ENCODE results near the gene MOSPD2. TPM values are rescaled to one million over a fixed set of nuclear protein-coding genes. Genes with fewer than 3 reads are reported as not detected.

Gene MOSPD2
- total and polyA plus RNA-seq, 11 donors = 1.4 to 14.7 (median 5.2) TPM

DNA sequence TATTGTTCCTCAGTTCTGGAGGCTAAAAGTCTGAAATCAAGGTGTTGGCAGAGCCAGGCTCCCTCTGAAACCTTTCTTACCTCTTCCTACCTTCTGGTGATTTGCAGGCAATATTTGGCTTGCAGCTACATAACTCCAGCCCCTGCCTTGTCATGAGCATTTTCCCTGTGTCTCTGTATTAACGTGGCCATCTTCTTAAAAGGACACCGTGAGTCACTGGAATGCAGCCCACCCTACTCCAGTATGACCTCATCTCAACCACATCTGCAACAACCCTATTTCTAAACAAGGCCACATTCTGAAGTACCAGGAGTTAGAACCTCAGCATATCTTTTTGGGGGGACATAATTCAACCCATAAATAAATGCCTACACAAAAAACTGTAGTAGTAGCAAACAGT, 41.1 kb upstream of the MOSPD2 start:
- no peak overlapping the region for H3K4me3 ChIP-seq
- TF ChIP-seq POLR2A (IDR thresholded peaks at IDR 0.05) = no peak
- TF ChIP-seq, protein P1, sequence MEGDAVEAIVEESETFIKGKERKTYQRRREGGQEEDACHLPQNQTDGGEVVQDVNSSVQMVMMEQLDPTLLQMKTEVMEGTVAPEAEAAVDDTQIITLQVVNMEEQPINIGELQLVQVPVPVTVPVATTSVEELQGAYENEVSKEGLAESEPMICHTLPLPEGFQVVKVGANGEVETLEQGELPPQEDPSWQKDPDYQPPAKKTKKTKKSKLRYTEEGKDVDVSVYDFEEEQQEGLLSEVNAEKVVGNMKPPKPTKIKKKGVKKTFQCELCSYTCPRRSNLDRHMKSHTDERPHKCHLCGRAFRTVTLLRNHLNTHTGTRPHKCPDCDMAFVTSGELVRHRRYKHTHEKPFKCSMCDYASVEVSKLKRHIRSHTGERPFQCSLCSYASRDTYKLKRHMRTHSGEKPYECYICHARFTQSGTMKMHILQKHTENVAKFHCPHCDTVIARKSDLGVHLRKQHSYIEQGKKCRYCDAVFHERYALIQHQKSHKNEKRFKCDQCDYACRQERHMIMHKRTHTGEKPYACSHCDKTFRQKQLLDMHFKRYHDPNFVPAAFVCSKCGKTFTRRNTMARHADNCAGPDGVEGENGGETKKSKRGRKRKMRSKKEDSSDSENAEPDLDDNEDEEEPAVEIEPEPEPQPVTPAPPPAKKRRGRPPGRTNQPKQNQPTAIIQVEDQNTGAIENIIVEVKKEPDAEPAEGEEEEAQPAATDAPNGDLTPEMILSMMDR (IDR thresholded peaks at IDR 0.05) = no peak
- H3K4me1 ChIP-seq = no peaks in the 10 kb centered on the region
- peaks cover 0 to 7% (median 0%) of the 10 kb centered on the region in 12 donors for H3K9me3 ChIP-seq
- no peaks in the 10 kb centered on the region for H3K36me3 ChIP-seq
- H3K27ac ChIP-seq = no peak overlapping the region
- H3K27me3 ChIP-seq = no peaks in the 10 kb centered on the region
- 32 to 51% (median 41%) methylated on average over 2 of the region's 2 CpGs for WGBS, 4 donors
- intact Hi-C loops (cut with DNase I) = no loop called here
- no peak for DNase-seq
- ATAC-seq = no peak

DNA sequence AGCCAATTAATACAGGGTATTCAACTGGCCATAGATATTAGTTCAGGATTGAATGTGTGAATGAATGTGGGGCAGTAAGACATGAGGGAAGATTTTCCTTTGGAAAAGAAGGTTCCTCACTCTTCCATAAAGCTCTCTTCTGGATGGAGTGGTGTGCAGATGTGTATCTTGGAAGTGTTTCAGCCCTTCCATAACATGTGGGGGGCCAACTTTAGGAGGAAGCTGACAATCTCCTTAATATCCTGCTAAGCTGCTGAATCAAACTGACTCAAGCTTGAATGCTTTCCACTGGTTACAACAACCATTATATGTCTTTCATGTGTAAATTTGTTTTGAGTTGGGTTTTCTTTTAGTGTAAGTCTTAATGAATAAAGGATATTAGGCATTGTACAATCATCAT, 40.6 kb upstream of the MOSPD2 start:
- Histone ChIP-seq H3K27ac (no peak overlapping the region), H3K4me1 (no peaks in the 10 kb centered on the region), H3K36me3 (no peaks in the 10 kb centered on the region), H3K27me3 (no peaks in the 10 kb centered on the region), H3K4me3 (no peak overlapping the region), H3K9me3 (peaks cover 0 to 7% (median 0%) of the 10 kb centered on the region in 12 donors)
- intact Hi-C loops (cut with DNase I) = no loop called here
- ATAC-seq = no peak
- no peak for DNase-seq
- TF ChIP-seq POLR2A (IDR thresholded peaks at IDR 0.05) = no peak
- TF ChIP-seq, protein P1 (IDR thresholded peaks at IDR 0.05) = no peak

DNA sequence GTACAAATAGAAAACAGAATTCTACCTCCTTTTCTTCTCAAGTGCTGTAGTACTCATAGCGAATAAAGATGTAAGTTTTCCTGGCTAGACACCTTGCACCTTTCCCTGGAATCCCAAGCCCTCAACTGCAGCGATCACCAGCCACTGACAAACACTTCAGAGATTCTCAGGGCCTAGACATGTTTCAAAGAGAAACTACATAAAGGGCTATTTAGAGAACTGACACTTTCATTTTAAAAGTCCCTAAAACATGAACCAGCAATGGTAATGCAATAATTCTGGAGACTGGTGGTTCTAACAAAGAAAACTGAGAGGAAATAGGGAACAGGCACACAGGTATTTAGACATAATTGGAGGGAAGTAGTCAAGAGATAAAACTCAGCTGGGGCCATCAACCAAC, 36.1 kb upstream of the MOSPD2 start:
- TF ChIP-seq, protein P1 (IDR thresholded peaks at IDR 0.05) = no peak
- no peak for TF ChIP-seq POLR2A (IDR thresholded peaks at IDR 0.05)
- ATAC-seq (no peak), DNase-seq (no peak)
- H3K27me3 ChIP-seq = no peaks in the 10 kb centered on the region
- no peaks in the 10 kb centered on the region for H3K9me3 ChIP-seq
- H3K27ac ChIP-seq = no peak overlapping the region
- WGBS, 4 donors = 81 to 92% (median 89%) methylated on average over 2 of the region's 2 CpGs
- intact Hi-C loops (cut with DNase I) = no loop called here
- H3K36me3 ChIP-seq = no peaks in the 10 kb centered on the region
- H3K4me3 ChIP-seq = no peak overlapping the region
- no peaks in the 10 kb centered on the region for H3K4me1 ChIP-seq

DNA sequence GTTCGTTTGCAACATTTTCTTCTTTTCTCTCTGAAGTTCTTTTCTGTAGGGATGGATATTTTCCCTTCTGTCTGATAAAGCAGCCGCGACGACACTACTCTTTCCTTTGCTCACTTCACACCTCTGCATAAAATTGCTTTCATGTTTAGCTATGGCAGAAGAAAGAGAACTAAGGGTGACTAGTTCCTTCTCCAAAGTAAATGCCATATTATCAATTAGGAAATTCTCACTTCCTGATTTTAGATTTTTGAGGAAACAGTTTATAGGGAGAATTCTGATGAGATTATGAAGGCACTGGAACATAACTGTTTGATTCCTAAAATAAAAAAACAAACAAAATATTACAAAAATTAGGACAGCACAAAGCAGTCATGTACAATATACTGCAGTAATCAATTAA, 29.6 kb upstream of the MOSPD2 start:
- TF ChIP-seq POLR2A (IDR thresholded peaks at IDR 0.05) = no peak
- TF ChIP-seq, protein P1 (IDR thresholded peaks at IDR 0.05) = no peak
- Histone ChIP-seq H3K27me3 (no peaks in the 10 kb centered on the region), H3K9me3 (no peaks in the 10 kb centered on the region), H3K36me3 (no peaks in the 10 kb centered on the region), H3K4me3 (no peak overlapping the region), H3K4me1 (no peaks in the 10 kb centered on the region), H3K27ac (no peak overlapping the region)
- WGBS, 4 donors = 72 to 92% (median 81%) methylated on average over 4 of the region's 4 CpGs
- ATAC-seq (no peak), DNase-seq (no peak)
- intact Hi-C loops (cut with DNase I) = no loop called here
